Activated CD4-positive, alpha-beta T cell treated with anti-CD3 and anti-CD28 coated beads, Interleukin-2, amount 50 U/mL, for 4 hours (primary cell): Measurements from ENCODE around the gene DNAJC1.
"Not testable (repeated sequence)": the region's sequence is repeated elsewhere in the genome, so short reads cannot be mapped to it uniquely, and the experiment has no call there.

ENCODE experiments used
- DNase-seq, 2 experiments: peaks; one replicate each; pipeline ENCODE4 v3.0.0-alpha.2; 2020

DNAJC1 gene

DNA sequence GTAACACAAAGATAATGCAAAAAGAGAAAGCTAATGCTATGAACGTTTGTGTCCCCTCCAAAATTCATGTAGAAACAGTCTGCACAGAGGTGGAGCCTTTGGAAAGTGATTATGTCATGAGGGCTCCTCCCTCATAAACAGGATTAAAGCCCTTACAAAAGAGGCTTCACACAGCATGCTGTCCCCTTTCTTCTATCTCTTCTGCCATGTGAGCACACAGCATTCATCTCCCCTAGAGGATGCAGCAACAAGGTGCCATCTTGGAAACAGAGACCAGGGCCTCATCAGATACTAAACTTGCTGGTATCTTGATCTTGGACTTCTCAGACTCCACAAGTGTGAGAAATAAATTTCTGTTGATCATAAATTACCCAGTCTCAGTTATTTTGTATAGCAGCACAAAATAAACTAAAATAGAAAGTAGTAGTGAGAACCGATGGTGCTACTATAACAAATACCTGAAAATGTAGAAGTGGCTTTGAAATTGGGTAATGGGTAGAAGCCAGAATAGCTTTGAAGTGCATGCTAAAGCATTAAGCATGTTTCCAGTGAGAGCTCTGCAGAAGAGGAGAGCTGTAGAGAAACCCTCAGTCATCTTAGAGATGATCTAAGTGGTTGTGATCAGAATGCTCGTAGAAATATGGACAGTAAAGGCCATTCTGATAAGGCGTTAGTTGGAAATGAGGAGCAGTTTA is 108.7 kb downstream of the DNAJC1 start:
- no peak for DNase-seq

DNA sequence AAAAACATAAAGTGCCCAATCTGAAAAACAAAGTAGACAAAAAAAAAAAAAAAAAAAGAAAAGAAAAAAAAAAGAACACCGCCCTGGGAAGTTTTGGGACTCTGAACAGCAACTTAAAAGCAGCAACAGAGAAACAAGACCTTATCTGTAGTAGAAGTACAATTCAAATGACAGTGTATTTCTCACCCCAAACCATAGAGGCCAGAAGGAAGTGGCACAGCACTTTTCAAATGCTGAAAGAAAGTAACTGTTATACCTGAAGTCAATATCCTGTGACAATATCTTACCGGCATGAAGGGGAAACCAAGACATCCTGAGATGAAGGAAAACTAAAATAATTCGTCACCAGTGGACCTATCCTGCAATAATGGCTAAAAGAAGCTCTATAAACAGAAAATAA is 112.1 kb downstream of the DNAJC1 start:
- DNase-seq: no peak

DNA sequence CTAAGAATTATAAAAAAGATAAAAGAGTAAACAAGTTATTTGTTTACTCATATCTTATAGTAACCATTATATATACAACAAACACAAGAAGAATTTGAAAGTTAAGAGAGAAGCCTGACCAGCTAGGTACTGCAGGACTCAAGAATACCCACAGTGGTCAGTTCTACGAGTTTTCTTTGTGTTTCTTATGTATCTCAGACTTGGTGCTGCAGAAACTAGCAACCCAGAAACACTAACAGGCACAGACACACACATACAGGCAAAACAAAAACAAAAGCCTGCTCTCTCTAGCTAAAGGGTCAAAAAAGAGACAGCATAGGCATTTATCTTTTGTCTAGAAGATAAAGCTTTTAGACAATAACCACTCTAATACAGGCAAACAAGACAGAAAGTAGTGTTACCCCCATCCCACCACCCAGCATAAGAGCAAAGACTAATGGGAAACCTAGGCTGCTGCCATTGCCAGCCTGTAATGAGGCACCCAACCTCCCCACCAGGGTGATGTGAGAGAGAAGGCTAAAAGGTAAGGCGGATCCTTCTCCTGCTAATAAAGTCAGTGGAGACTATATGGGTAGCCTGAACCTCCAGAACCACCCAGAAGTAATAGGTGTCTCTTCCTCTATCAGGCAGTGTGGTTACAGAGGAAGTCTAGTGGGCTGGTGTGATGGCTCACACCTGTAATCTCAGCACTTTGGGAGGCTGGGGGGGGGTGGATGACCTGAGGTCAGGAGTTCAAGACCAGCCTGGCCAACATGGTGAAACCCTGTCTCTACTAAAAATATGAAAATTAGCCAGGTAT is 113.9 kb downstream of the DNAJC1 start:
- no peak for DNase-seq

DNA sequence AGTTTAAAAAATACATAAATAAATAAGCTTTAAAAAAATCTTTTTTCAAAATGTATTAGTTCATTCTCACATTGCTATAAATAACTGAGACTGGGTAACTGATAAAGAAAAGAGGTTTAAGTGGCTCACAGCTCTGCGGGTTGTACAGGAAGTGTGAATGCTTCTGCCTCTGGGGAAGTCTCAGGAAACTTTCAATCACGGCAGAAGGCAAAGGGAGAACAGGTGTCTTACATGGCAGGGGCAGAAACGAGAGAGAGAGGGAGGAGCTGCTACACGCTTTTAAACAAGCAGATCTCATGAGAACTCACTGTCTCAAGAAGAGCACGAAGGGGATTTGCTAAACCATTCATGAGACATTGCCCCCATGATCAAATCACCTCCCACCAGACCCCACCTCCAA is 114.6 kb downstream of the DNAJC1 start:
- peak in 1 of 2 experiments; percentile 1 for DNase-seq

DNA sequence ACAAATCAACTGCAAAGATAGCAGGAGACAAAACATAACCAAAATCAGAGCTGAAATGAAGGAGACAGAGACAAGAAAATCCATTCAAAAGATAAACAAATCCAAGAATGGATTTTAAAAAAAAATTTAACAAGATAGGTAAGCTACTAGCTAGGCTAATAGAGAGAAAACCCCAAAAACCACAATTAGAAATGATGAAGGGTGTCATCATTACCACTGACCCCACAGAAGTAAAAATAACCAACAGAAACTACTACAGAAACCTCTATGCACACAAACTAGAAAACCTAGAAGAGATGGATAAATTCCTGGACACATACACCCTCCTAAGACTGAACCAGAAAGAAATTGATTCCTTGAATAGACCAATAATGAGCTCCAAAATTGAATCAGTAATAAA is 117.6 kb downstream of the DNAJC1 start:
- no peak for DNase-seq

DNA sequence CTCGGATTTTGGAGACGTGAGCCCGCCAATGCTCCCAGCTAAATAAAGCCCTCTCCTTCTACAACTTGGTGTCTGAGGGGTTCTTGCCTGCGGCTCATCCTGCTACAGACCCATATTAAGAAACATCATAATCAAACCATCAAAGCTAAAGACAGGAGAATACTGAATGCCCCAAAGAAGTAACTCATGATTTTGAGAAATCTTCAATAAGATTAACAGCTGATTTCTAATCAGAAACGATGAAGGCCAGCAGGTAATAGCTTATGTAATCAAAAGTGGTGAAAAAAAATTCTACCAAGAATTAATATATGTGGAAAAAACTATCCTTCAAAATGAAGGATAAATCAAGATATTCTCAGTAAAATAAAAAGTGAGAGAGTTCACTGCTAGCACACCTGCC is 130.3 kb downstream of the DNAJC1 start:
- DNase-seq: no peak

DNA sequence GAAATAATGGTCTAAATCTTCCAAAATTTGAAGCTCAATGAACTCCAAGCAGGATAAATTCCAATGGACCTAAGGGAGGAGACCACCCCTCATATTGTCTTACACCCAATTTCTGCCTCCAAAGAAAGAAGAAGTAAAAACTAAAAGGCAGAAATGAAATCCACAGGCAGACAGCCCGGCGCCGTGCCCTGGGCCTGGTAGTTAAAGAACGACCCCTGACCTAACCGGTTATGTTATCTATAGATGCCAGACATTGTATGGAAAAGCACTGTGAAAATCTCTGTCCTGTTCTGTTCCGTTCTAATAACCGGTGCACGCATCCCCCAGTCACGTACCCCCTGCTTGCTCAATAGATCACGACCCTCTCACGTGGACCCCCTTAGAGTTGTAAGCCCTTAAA is 130.8 kb downstream of the DNAJC1 start:
- DNase-seq: not testable (repeated sequence)

DNA sequence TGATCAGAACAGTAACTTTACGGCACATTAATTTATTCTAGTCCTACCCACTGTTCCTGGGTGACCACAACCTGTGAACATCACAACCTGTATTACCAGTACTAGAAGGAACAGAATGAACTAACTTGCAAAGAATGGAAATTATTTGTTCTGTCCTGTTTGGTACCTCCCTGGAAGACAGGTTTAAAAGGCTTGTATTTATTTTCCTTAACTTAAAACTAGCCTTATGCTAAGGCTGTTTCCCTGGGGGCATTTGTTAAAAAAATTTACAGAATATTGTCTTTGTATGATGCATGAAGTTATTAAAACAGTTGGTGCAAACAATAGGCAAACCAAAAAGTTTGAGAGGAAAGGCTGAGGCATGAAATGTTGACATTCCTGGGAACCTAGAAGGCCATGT is 132.7 kb downstream of the DNAJC1 start:
- no peak for DNase-seq

DNA sequence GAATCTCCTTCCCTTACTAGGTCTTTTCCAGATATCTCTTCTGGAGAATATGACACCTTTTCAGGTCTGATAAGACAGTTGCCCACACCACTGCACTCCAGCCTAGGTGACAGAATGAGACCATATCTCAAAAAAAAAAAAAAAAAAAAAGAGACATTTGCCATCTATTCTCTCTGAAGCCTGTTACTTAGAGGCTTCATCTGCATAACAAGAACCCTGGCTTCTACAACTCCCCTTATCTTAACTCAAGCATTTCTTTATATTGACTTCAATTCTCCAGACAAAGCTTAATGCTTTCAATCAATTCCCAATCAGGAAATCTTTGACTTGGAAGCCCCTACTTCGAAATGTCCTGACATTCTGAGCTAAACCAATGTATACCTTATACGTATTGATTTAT is 134.4 kb downstream of the DNAJC1 start:
- DNase-seq: not testable (repeated sequence)

DNA sequence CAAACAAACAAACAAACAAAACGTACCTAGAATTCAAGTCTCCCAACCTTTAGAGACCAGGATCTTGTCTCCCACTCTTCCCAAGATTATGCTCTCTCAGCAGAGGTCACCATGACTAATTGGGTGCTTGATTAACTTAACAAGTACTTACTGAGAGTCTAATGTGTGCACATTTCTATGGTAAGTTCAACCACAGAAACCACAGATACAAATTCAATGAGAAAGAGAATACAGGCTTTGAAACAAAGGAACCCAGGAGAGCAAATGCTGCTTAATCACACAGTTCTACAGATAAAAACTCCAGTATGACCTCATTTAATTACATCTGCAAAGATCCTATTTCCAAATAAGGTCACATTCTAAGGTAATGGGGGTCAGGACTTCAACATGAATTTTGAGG is 142.8 kb downstream of the DNAJC1 start:
- no peak for DNase-seq

DNA sequence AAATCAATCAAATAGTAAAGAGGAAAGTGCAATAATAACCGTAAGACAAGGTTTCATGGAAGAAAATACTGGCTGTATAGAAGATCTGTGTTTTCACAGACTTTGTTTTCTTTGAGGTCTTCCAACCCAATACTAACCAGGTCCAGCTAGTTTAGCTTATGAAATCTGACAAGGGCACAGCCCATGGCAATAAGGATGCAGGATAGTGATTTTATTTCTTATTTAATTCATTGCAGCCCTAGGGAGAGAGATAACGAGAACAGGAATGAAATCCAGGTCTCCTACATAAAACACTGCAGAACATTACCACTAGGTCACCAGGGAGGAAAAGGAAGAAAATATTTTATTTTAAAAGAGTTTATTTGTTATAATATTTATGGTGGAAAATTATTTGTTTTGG is 145.1 kb downstream of the DNAJC1 start:
- DNase-seq: no peak

DNA sequence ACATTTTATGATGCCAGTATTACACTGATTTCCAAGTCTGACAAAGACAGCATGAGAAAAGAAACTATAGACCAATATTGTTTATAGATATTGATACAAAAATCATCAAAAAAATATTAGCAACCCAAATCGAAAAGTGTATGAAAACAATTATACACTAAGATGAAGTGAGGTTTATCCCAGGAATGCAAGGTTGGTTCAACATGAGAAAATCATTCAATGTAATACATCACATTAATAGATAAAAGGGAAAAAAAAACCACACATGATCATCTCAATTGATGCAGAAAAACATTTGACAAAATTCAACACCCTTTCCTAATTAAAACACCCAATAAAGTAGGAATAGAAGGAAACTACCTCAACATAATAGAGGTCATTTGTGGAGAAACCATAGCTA is 153.9 kb downstream of the DNAJC1 start:
- no peak for DNase-seq

DNA sequence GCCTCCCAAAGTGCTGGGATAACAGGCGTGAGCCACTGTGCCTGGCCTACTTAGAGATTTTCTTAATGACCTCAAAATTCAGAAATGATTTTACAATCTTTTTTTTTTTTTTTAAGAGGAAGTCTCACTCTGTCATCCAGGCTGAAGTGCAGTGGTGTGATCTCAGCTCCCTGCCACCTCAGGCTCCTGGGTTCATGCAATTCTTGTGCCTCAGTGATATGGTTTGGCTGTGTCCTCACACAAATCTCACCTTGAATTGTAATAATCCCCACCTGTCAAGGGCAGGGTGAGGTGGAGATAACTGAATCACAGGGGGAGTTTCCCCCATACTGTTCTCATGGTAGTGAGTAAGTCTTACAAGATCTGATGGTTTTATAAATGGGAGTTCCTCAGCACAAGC is 159.9 kb downstream of the DNAJC1 start:
- DNase-seq: no peak

DNA sequence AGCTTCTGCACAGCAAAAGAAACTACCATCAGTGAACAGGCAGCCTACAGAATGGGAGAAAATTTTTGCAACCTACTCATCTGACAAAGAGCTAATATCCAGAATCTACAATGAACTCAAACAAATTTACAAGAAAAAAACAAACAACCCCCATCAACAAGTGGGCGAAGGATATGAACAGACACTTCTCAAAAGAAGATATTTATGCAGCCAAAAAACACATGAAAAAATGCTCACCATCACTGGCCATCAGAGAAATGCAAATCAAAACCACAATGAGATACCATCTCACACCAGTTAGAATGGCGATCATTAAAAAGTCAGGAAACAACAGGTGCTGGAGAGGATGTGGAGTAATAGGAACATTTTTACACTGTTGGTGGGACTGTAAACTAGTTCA is 162.3 kb downstream of the DNAJC1 start:
- not testable (repeated sequence) for DNase-seq

DNA sequence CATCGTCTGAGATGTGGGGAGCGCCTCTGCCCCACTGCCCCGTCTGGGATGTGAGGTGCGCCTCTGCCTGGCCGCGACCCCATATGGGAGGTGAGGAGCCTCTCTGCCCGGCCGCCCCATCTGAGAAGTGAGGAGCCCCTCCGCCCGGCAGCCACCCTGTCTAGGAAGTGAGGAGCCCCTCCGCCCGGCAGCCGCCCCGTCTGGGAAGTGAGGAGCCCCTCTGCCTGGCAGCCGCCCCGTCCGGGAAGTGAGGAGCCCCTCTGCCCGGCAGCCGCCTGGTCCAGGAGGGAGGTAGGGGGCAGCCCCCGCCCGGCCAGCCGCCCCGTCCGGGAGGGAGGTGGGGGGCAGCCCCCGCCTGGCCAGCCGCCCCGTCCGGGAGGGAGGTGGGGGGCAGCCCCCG is 166.0 kb downstream of the DNAJC1 start:
- DNase-seq: not testable (repeated sequence)

DNA sequence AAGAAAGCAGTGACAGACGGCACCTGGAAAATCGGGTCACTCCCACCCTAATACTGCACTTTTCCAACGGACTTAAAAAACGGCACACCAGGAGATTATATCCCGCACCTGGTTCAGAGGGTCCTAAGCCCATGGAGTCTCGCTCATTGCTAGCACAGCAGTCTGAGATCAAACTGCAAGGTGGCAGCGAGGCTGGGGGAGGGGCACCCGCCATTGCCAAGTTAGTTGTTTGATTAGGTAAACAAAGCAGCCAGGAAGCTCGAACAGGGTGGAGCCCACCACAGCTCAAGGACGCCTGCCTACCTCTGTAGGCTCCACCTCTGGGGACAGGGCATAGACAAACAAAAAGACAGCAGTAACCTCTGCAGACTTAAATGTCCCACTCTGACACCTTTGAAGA is 169.0 kb downstream of the DNAJC1 start:
- not testable (repeated sequence) for DNase-seq

DNA sequence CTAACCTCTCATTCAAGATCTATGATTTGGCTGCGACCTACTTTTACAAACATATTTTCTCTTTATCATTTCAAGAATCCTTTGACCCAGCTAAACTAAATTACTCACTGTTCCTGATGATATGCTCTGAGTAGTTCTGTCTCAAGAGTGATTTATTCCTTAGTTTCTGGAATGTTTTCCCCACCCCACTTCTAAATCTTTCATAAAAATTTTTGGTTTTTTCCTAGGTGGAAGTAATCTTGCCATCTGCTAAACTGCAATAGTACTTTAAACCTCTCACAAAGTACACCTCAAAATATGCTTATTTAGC is 170.8 kb downstream of the DNAJC1 start:
- DNase-seq: no peak

DNA sequence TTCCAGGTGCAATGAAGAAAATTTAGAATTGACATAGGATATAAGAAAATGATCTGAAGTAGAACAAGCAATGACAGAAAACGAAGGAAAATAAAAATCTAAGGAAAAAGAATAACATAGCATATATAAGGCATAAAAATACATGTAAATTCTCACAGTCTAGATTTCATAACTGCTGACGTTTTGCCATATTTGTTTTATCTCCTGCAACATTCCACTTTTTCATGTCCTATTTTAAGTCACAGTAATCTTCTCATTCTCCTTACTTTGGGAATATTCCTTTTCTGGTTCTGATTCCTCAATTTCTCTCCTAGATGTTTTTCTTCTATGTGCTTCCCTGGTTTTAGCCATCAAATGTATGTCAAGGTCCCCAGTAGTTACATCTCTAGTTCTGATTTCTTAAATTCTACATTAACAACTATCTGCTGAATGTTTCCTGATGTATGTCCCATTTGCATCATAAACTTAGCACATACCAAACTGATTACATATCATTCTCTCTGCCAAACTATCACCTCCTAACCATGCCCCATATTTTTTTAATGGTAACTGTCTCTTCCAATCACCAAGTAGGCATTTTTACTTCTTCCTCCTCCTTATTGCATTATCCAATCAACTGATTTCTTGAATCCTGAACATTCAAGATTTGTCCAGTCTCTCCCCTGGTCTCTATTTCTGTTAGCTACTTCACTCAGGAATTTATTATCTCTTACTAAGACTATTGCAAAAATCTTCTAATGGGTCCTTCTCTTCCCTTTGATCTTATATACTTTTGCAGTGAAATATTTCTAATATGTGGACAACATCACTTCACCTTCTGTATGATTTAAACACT is 171.3 kb downstream of the DNAJC1 start:
- DNase-seq: no peak

DNA sequence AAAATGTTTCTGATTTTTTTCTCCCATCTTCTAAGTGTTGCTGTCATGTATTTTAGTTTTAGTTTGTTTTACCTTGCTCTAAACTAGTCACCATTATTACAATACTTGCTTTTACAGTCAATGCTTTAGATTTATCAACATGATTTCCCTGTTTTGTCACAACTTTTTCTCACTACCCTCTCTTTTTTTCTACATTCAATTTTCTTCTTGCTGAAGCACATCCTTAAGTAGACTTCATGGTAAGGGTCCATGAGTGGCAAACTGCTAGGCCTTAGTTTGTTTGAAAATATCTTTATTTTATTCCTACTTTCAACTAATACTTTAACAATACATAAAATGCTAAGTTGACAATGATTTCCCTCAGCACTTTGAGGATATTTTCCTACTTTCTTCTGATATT is 173.5 kb downstream of the DNAJC1 start:
- DNase-seq: no peak

DNA sequence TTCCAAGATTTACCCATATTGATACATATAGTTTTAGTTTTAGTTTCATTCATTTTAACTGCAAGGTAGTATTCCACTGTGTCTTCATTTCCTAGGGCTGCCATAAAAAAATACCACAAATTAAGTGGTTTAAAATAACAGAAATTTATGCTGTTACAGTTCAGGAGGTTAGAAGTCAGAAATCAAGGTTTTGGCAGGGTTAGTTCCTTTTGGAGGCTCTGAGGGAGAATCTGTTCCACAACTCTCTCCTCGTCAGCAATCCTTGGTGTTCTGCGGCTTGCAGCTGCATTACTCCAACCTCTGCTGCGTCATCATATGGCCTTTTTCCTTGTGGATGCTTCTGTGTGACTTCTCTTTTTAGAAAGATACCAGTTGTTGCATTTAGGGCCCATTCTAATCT is 176.2 kb downstream of the DNAJC1 start:
- no peak for DNase-seq

DNA sequence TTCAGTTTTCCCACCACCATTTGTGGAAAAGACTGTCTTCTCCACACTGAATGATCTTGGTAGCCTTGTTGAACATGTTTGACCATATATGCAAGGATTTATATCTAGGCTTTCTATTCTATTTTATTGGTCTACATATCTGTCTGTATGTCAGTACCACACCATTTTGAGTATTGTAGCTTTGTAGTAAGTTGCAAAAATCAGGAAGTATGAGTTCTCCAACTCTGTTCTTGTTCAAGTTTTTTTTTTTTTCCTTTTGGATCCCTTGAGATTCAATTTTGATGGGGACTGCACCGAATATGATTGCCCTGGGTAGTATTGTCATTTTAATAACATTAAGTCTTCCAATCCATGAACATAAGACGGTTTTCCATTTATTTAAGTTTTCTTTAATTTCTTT is 176.8 kb downstream of the DNAJC1 start:
- DNase-seq: no peak

DNA sequence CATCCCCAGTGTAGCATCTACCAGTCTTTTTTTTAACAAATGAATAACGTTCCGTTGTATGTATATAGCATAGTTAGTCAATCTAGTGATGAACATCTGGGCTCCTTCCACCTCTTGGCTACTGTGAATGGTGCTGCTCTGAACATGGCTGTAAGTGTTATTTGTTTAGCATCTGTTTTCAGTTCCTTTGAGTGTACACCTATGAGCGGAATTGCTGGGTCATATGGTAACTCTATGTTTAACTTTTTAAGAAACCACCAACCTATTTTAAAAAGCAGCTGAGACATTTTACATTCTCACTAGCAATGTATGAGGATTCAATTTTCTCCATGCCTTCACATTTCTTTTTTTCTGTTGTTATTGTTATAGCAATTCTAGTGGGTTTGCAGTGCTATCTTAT is 178.2 kb downstream of the DNAJC1 start:
- no peak for DNase-seq

DNA sequence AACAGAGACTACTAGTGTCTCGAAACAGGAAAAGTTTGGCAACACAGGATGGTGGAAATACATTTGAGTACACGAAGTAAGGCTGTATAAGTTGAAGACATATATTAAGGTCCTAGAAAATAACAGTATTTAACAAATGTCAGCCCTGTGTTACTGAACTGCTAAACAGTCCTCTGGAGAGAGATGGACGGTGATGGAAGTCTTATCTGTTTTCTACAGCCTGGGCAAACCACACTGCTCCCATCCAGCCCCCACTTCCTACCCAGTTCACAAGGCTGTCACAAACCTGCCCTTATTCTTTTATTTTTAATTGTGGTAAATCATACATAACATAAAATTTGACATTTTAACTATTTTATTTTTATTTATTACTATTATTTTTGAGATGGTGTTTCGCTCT is 179.1 kb downstream of the DNAJC1 start:
- no peak for DNase-seq

DNA sequence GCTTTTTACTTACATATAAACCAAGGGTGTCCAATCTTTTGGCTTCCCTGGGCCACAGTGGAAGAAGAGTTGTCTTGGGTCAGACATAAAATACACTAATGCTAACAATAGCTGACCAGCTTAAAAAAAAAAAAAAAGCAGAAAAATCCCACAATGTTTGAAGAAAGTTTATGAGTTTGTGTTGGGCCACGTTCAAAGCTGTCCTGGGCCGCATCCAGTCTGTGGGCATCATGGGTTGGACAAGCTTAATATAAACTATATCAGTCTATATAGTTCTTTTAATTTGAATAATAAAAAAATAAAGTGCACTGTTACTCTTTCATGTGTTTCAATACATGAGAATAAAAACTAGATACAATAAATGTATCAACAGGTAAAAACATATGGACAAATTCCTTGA is 179.9 kb downstream of the DNAJC1 start:
- no peak for DNase-seq
